Dedifferentiated amniotic fluid mesenchymal stem cell (primary cell): ENCODE results near the gene KCNJ18.
"Not testable (repeated sequence)": the region's sequence is repeated elsewhere in the genome, so short reads cannot be mapped to it uniquely, and the experiment has no call there.

Experiments
- DNase-seq: peaks from one replicate; pipeline ENCODE4 v3.0.0-alpha.2; 2016; ENCODE audit errors: extremely low spot score

The KCNJ18 gene

DNA sequence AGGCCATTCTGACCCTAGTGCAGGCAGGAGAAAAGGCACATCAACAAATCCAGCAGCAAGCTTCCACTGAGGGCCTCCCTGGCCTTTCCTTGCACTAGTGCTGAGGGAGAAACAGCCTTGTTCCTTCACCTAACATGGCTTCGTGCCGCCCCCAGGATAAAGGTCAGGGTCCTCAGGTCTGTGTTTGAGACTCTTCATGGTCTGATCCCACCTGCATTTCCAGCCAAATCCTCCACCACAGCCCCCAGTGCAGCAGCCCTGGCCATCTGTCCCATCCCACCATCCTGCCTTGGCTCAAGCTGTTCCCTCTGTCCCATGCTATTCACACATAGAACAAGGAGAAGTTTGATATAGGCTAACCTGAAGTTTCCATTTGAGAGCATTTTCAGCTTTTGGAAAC, 20.9 kb upstream of the KCNJ18 start:
- not testable (repeated sequence) for DNase-seq

DNA sequence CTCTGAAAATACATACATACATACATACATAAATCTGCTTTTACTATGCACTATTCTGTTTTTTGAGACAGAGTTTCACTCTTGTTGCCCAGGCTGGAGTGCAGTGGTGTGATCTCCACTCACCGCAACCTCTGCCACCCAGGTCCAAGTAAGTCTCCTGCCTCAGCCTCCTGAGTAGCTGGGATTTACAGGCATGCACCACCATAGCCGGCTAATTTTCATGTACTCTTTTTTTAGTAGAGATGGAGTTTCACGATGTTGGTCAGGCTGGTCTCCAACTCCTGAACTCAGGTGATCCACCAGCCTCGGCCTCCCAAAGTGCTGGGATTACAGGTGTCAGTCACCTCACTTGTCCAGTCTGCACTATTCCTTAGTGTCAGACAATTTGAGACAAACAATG, 20.5 kb upstream of the KCNJ18 start:
- not testable (repeated sequence) for DNase-seq

DNA sequence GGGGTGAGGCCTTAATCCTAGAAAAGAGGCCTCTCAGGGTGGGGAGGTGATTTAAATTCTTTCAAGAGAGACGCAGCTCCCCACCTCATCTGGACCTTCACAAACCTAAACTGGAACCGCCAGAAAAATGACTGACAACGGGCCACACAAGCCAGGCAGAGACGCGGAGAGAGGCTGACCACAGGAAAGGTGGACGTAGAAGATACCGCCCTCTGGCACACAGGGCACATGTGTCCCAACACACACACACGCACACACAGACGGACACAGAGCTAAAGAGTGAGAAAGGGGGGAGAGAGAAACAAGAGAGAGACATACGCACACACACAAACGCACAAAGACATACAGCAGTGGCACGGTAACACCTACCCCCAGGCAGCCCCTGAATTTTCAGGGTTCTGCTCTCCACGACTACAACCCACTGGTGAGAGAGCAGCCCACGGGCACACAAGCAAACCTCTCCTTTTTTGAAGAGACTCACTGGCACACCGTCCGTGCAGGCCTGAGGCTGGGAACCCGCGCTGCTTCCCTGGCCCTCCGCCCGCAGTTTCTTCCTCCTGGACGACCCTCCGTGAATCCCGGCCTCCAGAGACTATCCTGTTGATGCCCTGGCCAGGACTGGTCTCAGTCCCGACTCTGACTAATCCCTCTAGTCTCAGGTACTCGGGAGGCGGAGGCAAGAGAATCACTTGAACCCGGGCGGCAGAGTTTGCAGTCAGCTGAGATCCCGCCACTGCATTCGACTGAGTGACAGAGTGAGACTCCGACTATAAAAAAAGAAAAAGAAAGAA, 18.7 kb upstream of the KCNJ18 start:
- not testable (repeated sequence) for DNase-seq

DNA sequence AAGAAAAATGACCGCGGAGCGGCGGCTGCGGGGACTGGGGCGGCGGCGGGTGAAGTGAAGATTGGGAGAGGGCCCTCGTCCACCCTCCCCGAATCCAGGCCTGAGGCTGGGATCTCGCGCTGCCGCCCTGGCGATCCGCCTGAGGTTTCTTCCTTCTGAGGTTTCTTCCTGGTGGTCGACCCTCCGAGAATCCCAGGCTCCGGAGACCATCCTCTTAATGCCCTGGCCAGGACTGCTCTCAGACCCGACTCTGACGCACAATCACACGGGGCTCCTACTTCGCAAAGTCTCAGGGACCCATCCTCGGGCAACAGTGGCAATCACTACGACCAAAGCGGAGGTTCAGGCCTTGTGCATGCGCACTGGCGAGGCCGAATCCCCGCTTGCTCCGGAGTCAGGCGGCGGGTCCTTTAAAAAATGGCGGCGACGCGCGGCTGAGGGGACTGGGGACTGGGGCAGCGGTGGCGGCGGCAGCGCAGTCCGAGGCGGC, 18.0 kb upstream of the KCNJ18 start:
- DNase-seq: no peak

DNA sequence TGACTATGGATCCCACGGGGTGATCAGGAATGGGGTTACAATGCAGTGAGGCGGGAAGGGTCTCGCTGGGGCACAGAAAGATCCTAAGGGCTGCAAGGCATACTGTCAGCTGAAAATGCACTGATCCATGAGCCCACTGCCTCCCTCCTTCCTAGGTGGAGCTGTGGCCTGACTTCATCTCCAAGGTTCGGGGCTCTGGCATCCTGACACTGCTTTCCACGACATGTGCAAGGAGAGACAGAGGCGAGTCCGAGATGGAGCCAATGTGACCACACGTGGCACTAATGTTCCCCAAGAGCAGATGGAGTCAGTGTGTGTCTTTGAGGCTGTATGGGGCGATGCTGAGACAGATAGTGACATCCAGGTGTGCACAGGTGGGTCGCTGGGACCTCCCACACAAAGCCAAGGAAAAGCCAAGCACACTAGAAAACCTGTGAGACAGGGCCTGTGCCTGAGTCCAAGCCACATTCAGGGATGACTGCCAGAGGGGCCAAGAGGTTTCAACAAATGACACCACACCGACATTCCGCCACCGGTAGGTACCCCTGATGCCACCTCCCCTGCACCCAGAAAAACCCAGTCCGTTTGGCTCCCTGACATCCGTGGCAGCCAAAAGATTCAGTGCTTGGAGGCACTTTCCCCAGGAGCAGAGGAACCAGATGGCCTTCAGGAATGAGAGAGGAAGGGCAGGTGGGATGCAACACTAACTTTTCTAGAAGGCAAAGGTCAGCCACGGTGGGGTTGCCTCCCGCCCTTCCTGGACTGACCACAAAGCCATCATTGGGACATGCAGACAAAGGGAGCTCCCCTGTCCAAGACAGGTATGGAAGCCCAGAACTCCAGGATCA, 17.2 kb upstream of the KCNJ18 start:
- not testable (repeated sequence) for DNase-seq

DNA sequence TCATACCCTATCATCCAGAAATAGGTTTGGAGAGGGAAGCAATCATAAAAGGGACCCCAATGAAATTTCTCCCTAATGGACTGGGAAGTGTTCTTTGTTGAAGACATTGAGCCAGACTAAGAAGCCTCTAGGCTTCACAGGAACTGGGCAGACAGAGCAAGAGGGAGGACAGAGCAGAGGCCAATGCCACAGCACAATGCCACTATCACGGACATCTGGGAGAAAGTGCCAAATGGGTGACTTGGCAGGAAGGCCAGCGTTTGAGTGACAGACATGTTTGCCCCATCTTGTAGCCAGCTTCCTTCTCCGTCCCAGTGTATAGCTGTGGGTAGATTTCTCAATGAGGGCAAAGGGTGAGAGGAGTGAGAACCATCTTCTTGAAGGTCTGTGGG, 16.6 kb upstream of the KCNJ18 start:
- not testable (repeated sequence) for DNase-seq

DNA sequence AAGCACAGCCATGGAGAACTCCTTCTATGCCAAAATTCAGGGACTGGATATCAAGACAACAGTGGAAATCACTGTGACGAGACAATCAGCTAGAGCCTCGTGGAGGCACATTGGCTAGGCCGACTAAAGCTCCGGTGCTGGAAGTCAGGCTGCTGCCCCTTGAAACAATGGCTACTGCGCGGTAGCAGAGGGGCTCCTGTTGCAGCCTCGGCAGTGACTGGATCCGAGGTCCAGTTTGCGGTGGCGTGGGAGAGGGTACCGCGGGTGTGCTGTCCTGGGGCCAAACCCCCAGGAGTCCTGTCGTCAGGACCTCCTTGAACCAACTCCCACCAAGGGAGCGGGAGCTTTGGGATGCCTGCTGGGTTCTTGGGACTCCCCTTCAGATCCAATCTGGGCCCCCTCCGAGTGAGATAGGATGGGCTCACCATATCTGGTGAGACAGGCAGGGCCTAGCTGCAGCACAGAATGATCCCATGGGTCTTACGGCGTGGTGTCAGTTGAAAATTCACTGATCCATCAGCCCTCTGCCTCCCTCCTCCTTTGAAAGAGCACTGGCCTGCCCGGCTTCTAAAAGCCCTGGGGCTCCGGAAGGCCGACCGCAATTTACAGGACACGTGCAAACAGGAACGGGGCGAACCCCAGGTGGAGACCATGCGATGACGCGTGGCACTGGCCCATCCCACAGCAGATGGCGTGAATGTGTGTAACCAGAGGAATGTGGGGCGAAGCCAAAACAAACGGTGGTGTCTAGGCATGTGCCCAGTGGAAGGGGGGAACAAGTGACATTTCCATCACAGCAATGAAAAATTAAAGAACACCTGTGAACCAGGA, 15.8 kb upstream of the KCNJ18 start:
- DNase-seq: no peak

DNA sequence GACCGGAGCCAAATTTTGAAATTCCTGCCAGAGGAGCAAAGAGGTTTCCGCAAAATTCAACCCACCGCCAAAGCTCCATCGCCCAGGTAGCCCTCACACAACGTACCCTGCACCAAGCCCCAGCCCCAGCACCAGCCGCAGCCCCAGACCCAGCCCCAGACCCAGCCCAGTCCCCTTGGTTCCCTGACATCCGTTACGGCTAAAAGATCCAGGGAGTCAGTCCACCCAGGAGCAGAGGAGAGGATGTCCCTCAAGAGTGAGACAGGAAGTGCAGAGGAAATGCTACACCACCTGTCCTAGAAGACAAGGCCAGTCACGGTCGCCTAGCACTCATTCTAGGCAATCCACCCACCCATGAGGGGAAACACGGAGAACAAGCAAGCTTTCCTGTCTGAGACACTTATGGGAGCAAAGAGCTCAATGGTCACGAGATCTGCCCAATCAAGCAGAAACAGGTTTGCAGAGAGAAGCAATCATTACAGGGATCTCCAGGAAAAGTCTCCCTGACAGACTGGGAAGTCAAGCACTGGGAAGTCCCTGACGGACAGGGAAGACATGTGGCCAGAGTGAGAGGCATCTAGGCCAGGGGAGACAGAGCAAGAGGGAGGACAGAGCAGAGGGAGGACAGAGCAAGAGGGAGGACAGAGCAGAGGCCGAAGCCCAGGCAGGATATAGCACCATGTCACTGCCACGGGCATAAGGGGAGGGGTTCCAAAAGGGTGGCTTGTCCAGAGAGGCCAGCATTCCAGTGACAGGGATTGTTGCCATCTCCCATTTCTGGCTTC, 15.0 kb upstream of the KCNJ18 start:
- no peak for DNase-seq

DNA sequence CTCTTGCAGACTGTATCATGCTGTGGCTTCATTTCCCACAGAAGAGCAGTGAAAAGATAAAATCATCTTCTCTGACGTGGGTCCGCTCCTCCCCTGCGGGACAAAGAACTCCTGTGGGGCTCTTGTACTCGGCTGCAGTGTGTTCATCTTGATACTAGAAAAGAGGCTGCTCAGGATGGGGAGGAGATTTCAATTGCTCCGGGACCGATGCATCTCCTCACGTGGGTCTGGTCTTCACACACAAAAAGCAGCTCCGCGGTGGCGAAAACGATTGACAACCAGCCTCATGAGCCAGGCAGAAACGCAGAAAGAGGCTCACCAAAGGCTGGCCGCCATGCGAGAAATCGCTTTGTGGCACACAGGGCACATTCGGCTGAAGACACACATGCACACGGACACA, 14.4 kb upstream of the KCNJ18 start:
- no peak for DNase-seq

DNA sequence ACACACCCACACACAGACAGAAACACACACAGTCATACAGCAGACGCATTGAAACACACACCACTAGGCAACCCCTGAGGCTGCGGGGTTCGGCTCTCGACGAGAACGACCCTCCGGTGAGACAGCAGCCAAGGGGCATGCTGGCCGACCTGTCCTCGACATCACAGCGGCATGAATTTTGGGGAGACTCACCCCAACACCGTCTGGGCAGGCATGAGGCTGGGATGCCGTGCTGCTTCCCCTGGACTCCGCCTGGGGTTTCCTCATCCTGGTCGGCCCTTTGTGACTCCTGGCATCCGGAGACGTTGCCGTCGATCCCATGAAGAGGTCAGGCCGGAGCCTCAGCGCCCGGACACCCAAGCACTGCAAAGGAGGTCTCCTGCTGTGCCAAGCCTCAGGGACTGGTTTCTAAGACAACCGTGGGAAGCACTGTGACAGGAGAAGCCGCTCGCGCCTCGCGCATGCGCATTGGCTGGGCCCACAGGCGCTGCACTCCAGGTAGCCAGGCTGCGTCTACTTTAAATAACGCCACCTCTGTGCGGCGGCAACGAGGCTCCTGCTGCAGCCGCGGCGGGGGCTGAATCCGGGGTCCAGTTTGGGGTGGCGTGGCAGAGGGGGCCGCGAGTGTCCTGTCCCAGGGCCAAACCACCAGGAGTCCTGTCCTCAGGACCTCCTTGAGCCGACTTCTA, 13.8 kb upstream of the KCNJ18 start:
- no peak for DNase-seq

DNA sequence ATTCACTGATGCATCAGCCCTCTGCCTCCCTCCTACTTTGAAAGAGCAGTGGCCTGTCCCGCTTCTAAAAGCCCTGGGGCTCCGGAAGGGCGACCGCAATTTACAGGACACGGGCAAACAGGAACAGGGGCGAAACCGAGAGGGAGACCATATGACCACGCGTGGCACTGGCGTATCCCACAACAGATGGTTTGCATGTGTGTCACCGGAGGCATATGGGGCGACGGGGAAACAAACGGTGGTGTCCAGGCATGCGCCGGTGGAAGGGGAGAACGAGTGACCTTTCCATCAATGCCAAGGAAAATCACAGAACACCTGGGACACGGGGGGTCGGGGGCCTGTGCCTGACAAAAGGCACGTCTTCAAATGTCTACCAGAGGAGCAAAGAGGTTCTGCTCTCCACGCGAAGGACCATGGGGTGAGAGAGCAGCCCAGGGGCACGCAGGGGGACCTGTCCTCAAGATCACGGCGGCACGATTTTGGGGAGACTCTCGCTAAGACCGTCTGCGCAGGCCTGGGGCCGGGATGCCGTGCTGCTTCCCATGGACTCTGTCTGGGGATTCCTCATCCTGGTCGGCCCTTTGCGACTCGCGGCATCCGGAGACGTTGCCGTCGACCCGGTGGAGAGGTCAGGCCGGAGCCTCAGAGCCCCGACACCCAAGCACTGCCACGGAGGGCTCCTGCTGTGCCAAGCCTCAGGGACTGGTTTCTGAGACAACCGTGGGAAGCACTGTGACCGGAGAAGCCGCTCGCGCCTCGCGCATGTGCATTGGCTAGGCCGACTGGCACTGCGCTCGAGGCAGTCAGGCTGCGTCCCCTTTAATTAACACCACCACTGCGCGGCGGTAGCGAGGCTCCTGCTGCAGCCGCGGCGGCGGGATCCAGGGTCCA, 12.8 kb upstream of the KCNJ18 start:
- no peak for DNase-seq

DNA sequence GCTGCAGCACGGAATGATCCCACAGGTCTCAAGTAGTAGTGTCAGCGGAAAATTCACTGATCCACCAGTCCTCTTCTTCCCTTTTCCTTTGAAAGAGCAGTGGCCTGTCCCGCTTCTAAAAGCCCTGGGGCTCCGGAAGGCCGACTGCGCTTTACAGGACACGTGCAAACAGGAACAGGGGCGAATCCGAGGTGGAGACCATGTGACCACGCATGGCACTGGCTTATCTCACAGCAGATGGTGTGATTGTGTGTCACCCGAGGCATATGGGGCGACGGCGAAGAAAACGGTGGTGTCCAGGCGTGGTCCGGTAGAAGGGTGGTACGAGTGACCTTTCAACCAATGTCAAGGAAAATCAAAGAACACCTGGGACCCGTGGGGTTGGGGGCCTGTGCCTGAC, 12.0 kb upstream of the KCNJ18 start:
- DNase-seq: no peak

DNA sequence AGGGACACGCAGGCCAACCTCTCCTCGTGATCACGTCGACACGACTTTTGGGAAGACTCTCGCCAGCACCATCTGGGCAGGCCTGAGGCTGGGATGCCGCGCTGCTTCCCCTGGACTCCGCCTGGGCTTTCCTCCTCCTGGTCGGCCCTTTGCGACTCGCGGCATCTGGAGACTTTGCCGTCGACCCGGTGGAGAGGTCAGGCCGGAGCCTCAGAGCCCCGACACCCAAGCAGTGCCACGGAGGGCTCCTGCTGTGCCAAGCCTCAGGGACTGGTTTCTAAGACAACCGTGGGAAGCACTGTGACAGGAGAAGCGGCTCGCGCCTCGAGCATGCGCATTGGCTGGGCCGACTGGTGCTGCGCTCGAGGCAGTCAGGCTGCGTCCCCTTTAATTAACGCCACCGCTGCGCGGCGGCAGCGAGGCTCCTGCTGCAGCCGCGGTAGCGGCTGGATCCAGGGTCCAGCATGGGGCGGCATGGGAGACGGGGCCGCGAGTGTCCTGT, 11.4 kb upstream of the KCNJ18 start:
- DNase-seq: not testable (repeated sequence)

DNA sequence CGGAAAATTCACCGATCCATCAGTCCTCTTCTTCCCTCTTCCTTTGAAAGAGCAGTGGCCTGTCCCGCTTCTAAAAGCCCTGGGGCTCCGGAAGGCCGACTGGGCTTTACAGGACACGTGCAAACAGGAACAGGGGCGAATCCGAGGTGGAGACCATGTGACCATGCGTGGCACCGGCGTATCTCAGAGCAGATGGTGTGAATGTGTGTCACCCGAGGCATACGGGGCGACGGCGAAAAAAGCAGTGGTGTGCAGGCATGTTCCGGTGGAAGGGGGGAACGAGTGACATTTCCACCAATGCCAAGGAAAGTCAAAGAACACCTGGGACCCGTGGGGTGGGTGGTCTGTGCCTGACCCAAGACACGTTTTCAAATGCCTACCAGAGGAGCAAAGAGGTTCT, 10.7 kb upstream of the KCNJ18 start:
- DNase-seq: not testable (repeated sequence)

DNA sequence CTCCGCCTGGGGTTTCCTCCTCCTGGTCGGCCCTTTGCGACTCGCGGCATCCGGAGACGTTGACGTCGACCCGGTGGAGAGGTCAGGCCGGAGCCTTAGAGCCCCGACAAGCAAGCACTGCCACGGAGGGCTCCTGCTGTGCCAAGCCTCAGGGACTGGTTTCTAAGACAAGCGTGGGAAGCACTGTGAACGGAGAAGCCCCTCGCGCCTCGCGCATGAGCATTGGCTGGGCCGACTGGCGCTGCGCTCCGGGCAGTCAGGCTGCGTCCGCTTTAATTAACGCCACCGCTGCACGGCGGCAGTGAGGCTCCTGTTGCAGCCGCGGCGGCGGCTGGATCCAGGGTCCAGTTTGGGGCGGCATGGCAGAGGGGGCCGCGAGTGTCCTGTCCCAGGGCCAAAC, 10.2 kb upstream of the KCNJ18 start:
- not testable (repeated sequence) for DNase-seq

DNA sequence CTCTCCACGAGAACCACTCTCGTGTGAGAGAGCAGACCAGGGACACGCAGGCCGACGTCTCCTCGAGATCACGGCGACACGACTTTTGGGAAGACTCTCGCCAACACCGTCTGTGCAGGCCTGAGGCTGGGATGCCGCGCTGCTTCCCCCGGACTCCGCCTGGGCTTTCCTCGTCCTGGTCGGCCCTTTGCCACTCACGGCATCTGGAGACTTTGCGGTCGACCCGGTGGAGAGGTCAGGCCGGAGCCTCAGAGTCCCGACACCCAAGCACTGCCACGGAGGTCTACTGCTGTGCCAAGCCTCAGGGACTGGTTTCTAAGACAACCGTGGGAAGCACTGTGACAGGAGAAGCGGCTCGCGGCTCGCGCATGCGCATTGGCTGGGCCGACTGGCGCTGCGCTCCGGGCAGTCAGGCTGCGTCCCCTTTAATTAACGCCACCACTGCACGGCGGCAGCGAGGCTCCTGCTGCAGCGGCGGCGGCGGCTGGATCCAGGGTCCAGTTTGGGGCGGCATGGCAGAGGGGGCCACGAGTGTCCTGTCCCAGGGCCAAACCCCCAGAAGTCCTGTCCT, 9.1 kb upstream of the KCNJ18 start:
- DNase-seq: not testable (repeated sequence)

DNA sequence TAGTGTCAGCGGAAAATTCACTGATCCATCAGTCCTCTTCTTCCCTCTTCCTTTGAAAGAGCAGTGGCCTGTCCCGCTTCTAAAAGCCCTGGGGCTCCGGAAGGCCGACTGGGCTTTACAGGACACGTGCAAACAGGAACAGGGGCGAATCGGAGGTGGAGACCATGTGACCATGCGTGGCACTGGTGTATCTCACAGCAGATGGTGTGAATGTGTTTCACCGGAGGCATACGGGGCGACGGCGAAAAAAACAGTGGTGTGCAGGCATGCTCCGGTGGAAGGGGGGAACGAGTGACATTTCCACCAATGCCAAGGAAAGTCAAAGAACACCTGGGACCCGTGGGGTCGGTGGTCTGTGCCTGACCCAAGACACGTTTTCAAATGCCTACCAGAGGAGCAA, 8.4 kb upstream of the KCNJ18 start:
- not testable (repeated sequence) for DNase-seq

DNA sequence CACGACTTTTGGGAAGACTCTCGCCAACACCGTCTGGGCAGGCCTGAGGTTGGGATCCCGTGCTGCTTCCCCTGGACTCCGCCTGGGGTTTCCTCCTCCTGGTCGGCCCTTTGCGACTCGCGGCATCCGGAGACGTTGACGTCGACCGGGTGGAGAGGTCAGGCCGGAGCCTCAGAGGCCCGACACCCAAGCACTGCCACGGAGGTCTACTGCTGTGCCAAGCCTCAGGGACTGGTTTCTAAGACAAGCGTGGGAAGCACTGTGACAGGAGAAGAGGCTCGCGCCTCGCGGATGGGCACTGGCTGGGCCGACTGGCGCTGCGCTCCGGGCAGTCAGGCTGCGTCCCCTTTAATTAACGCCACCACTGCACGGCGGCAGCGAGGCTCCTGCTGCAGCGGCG, 7.9 kb upstream of the KCNJ18 start:
- not testable (repeated sequence) for DNase-seq
